AG09319 (cell line): ENCODE data around the gene TIE1.

Source experiments
- DNase-seq: peaks from one replicate; pipeline ENCODE4 v3.0.0-alpha.2; 2010; ENCODE audit warnings: low read depth; ENCODE audit errors: extremely low read depth
- CTCF ChIP-seq: IDR thresholded peaks from 2 replicates; pipeline ENCODE4 v1.5.1; 2011; ENCODE audit warnings: low read depth, mild to moderate bottlenecking, inconsistent platforms, low read length, moderate library complexity

The TIE1 gene

GRCh38 chr1:43345120-43345519 lies 44.3 kb downstream of the TIE1 start:
- no peak for DNase-seq

GRCh38 chr1:43346636-43347035 lies 45.9 kb downstream of the TIE1 start:
- no peak for TF ChIP-seq CTCF
- DNase-seq, result no peak

More at GRCh38 chr1:43345120-43345519, 44.3 kb downstream of the TIE1 start:
- TF ChIP-seq CTCF, result no peak

GRCh38 chr1:43348343-43348808 lies 47.6 kb downstream of the TIE1 start:
- no peak for DNase-seq
- TF ChIP-seq CTCF, result no peak

- no peak for TF ChIP-seq CTCF
- DNase-seq, result no peak
These were observed 48.2 kb downstream of the TIE1 start for GRCh38 chr1:43348809-43349593.

- no peak for DNase-seq
- TF ChIP-seq CTCF, result no peak
These were observed 49.0 kb downstream of the TIE1 start for GRCh38 chr1:43349594-43350306.

- no peak for TF ChIP-seq CTCF
- no peak for DNase-seq
These were observed 50.2 kb downstream of the TIE1 start for GRCh38 chr1:43350976-43351375.
